GM23248 (cell line): ENCODE data around the gene P3R3URF. TPM values are rescaled to one million over a fixed set of nuclear protein-coding genes. Genes with fewer than 3 reads are reported as not detected.

Experiments
- DNase-seq: peaks from one replicate; pipeline ENCODE4 v3.0.0-alpha.2; 2015
- H2AFZ ChIP-seq: fragments of 200-600 bp; sonication (generic); 2 replicates; pipeline ENCODE4 v1.6.1; 2016; ENCODE audit warnings: antibody characterized with exemption
- H3F3A ChIP-seq: fragments of 200-600 bp; sonication (generic); 2 replicates; pipeline ENCODE4 v1.6.1; 2016; ENCODE audit warnings: mild to moderate bottlenecking, antibody characterized with exemption, mixed run types; ENCODE audit not compliant: insufficient read depth
- H3K27ac ChIP-seq: fragments of 200-600 bp; sonication (generic); 2 replicates; pipeline ENCODE4 v1.5.1; 2016; ENCODE audit warnings: mild to moderate bottlenecking
- H3K27me3 ChIP-seq: fragments of 200-600 bp; sonication (generic); replicated peaks from 2 replicates; pipeline ENCODE4 v1.6.1; 2016; ENCODE audit warnings: mild to moderate bottlenecking; ENCODE audit not compliant: insufficient read depth
- H3K36me3 ChIP-seq: fragments of 200-600 bp; sonication (generic); 2 replicates; pipeline ENCODE4 v1.6.1; 2016; ENCODE audit warnings: low read depth, mild to moderate bottlenecking
- H3K4me1 ChIP-seq: fragments of 200-600 bp; sonication (generic); 2 replicates; pipeline ENCODE4 v1.6.1; 2016; ENCODE audit warnings: mild to moderate bottlenecking; ENCODE audit not compliant: insufficient read depth
- H3K4me2 ChIP-seq: fragments of 200-600 bp; sonication (generic); one replicate; pipeline ENCODE4 v1.6.1; 2016; ENCODE audit warnings: mild to moderate bottlenecking; ENCODE audit not compliant: unreplicated experiment
- H3K4me3 ChIP-seq: fragments of 200-600 bp; sonication (generic); 2 replicates; pipeline ENCODE4 v1.5.1; 2016; ENCODE audit warnings: mild to moderate bottlenecking
- H3K79me2 ChIP-seq: fragments of 200-600 bp; sonication (generic); 2 replicates; pipeline ENCODE4 v1.6.1; 2016; ENCODE audit warnings: mild to moderate bottlenecking; ENCODE audit not compliant: insufficient read depth
- H3K9ac ChIP-seq: fragments of 200-600 bp; sonication (generic); 2 replicates; pipeline ENCODE4 v1.6.1; 2016; ENCODE audit warnings: mild to moderate bottlenecking
- H3K9me2 ChIP-seq: fragments of 200-600 bp; sonication (generic); 2 replicates; pipeline ENCODE4 v1.6.1; 2016; ENCODE audit warnings: mixed run types, mild to moderate bottlenecking, moderate library complexity; ENCODE audit not compliant: insufficient read depth
- H3K9me3 ChIP-seq: fragments of 200-600 bp; sonication (generic); one replicate; pipeline ENCODE4 v1.6.1; 2017; ENCODE audit warnings: low read depth
- H4K20me1 ChIP-seq: fragments of 200-600 bp; sonication (generic); 2 replicates; pipeline ENCODE4 v1.6.0; 2016; ENCODE audit not compliant: insufficient read depth
- EZH2 ChIP-seq: fragments of 200-600 bp; sonication (generic); IDR thresholded peaks from 2 replicates; pipeline ENCODE4 v1.6.1; 2018; ENCODE audit warnings: antibody characterized with exemption, mild to moderate bottlenecking; ENCODE audit not compliant: insufficient read depth, poor library complexity, severe bottlenecking
- EZH2phosphoT487 ChIP-seq: fragments of 200-600 bp; sonication (generic); IDR thresholded peaks from 2 replicates; pipeline ENCODE4 v1.6.1; 2018; ENCODE audit warnings: antibody characterized with exemption, moderate library complexity, mild to moderate bottlenecking, low read depth; ENCODE audit not compliant: insufficient read depth
- WGBS, 2 experiments: methylation state at CpG; one replicate each; pipeline ENCODE4 v1.1.6; 2015 to 2017; ENCODE audit warnings: low lambda C conversion rate in 2 of 2, low coverage in 1 of 2; ENCODE audit errors: missing lambda C conversion rate in 2 of 2; 5-methylcytosine and 5-hydroxymethylcytosine counted together
- in situ Hi-C: fragments of 300-500 bp; cut with MboI; formaldehyde crosslinking; loops from 2 replicates; pipeline ENCODE4 v1.15.0; 2020
- polyA plus RNA-seq: library from polyadenylated mRNA; unstranded; fragments of >200 nt; fragmentation: Nextera tagmentation; extraction: Ambion mirVana; gene quantifications from 2 replicates; pipeline ENCODE4 v1.2.1, GENCODE V29; 2016
- total RNA-seq: library from RNA; depleted of rRNA; stranded (reverse); fragments of >200 nt; shearing (Covaris generic); gene quantifications from 2 replicates; pipeline ENCODE4 v1.2.3, GENCODE V29; 2014

The P3R3URF gene
- total and polyA plus RNA-seq, 2 experiments from 2014 or later = not detected

DNA sequence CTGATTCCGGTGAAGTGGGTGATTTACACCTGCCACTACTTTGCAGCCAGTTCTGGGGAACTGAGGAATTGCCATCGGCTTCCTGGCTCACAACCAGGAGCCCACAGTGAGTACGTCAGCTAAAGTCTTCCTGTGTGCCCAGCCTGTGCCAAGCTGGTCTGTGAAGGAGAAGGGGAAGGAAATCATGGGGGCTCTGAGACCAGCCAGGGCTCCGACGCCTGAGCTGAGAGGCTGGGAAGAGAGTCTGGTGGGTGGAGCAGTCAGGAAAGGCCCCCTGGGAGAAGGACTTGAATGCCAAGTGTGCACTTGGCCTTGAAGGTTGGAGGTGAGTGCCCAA, 28.1 kb upstream of the P3R3URF start:
- H3K9me2 ChIP-seq = no peaks in the 10 kb centered on the region
- H3K4me3 ChIP-seq = peak overlapping the region; percentile 98
- H3K79me2 ChIP-seq = no peaks in the 10 kb centered on the region
- no peaks in the 10 kb centered on the region for H3K36me3 ChIP-seq
- WGBS, 2 experiments = 33 to 39% methylated on average over 5 of the region's 5 CpGs
- H3K27ac ChIP-seq = no peak overlapping the region
- TF ChIP-seq EZH2 (no peak), EZH2phosphoT487 (no peak)
- in situ Hi-C loops = no loop called here
- H3K4me2 ChIP-seq = peak overlapping the region; percentile 91
- H2AFZ ChIP-seq = peak overlapping the region; percentile 98; the same call in 1 of the 2 replicates
- H3K9ac ChIP-seq = peak overlapping the region; percentile 82; the same call in 1 of the 2 replicates
- H3K27me3 ChIP-seq = no peaks in the 10 kb centered on the region
- H3K9me3 ChIP-seq = no peaks in the 10 kb centered on the region
- no peaks in the 10 kb centered on the region for H3K4me1 ChIP-seq
- H3F3A ChIP-seq = no peaks in the 10 kb centered on the region
- peak; percentile 6 for DNase-seq
- no peaks in the 10 kb centered on the region for H4K20me1 ChIP-seq

DNA sequence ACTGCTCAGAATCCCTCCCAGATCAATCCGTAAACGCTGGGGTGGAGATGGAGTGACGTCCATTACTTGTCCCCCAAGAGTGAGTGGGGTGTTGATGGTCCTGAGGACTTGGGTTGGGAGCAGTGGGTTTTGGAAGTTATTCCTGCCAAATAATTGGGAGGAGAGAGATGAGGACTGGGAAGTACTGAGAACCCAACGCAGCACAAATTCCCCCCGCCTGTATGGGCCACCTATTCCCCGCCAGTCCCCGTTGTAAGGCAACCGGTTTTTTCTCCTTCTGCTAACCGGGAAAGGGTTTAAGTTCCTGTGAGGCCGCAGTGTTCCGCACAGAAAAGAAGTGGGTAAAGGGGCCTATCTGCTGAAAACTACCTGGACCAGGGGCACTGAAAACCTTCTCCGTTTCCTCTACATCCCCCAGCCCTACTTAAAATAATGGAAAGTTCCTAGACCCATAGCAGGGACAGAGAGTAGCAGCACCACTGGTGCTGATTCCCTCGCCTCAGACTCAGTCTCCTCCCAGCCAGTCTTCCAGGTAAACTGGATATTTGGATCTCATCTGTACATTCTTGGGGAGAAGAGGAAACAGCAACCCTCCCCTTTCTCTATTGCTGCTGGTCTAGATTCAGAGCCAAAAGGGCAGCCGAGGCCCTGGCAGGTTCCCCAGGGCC, 27.6 kb upstream of the P3R3URF start:
- Histone ChIP-seq H3K9ac (peak overlapping the region; percentile 82), H3K9me3 (no peaks in the 10 kb centered on the region), H3K27me3 (no peaks in the 10 kb centered on the region), H3K27ac (no peak overlapping the region), H3K4me3 (peak overlapping the region; percentile 98), H3K9me2 (no peaks in the 10 kb centered on the region), H3K36me3 (no peaks in the 10 kb centered on the region), H3K4me2 (peak overlapping the region; percentile 91), H3K79me2 (no peaks in the 10 kb centered on the region), H3K4me1 (no peaks in the 10 kb centered on the region), H3F3A (no peaks in the 10 kb centered on the region), H2AFZ (peak overlapping the region; percentile 98), H4K20me1 (no peaks in the 10 kb centered on the region)
- in situ Hi-C loops = no loop called here
- no peak for TF ChIP-seq EZH2phosphoT487
- no peak for TF ChIP-seq EZH2
- WGBS, 2 experiments = 7% methylated on average over 14 of the region's 14 CpGs
- DNase-seq = peak; percentile 34

DNA sequence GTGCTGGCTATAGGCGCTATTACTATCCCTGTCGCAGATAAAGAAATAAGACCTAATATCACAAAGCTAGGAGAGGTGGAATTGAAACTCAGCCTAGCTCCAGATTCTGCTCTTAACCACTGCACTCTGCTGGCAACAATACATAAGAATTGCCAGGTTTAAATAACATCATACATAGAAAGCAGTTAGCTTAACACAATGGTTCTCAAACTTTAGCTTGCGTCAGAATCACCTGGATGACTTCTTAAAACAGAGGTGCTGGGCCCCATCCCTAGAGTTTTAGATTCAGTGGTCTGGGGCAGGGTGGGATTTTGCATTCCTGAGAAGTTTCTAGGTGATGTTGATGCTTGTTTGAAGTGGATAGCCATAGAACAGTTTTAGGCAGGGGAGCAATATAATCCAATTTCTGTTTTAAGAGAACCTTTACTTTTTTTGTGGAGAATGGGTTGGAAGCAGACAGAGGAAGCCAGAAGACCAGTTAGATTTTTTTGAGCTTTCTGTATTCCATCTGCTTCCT, 23.0 kb upstream of the P3R3URF start:
- no peaks in the 10 kb centered on the region for H4K20me1 ChIP-seq
- H3K4me1 ChIP-seq = peaks cover 9% of the 10 kb centered on the region; the same call in 1 of the 2 replicates
- no peaks in the 10 kb centered on the region for H3K9me2 ChIP-seq
- H3K4me2 ChIP-seq = peak overlapping the region; percentile 97
- peaks cover 6% of the 10 kb centered on the region for H3K79me2 ChIP-seq
- no peak overlapping the region for H3K27ac ChIP-seq
- TF ChIP-seq EZH2 = no peak
- TF ChIP-seq EZH2phosphoT487 = no peak
- no peaks in the 10 kb centered on the region for H3K27me3 ChIP-seq
- peak overlapping the region; percentile 99; the same call in 1 of the 2 replicates for H2AFZ ChIP-seq
- no peak for DNase-seq
- H3K9ac ChIP-seq = peak overlapping the region; percentile 91
- H3K9me3 ChIP-seq = no peaks in the 10 kb centered on the region
- 84 to 86% methylated on average over 3 of the region's 3 CpGs for WGBS, 2 experiments
- H3K36me3 ChIP-seq = no peaks in the 10 kb centered on the region
- no peaks in the 10 kb centered on the region for H3F3A ChIP-seq
- H3K4me3 ChIP-seq = peak overlapping the region; percentile 97
- in situ Hi-C loops = no loop called here

DNA sequence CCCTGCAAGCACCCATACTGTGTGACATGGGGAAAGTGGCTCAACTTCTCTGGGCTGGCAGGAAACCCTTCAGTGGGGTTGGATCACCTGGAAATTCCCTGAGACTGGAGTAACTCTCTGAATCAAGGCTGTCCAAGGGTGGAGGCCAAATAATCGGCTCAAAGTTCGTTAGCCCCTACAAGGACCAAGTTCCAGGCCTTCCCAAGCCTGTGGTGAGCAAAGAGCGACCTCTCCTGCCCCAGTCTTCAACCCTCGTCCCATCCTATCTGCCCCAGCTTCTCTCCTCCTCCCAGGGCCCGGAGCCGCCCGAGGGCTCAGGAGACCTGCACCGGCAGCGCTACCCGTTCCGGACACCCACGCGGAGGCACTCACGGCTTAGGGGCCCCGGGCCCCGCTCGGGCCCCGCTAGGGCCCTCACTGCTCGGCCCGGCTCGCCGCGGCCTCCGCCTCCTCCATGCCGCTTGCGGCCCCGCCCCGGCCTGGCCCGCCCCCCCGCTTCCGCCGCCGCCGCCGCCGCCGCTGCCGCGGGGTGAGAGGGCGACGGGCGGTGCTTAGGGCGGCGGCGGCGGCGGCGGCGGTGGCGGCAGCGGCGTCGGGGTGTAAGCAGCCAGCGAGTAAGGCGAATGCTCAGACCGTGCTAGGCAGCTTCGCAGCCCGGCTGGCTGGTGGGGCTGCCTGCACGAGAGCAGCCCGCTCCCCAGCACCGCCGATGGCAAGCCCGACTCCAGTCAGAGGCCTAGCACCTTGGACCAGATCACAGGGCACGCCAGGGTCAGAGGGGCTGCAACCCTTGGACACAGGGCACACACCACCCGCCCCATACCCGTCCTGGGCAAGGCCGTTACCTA, 21.9 kb upstream of the P3R3URF start, which contains the start of gene POMGNT1:
Gene POMGNT1 (minus strand): TSS at position 471 of the 848 bp plus-strand sequence. CDS start 613 bp downstream, outside the sequence.
- TF ChIP-seq EZH2phosphoT487 = no peak
- no peak for TF ChIP-seq EZH2
- Histone ChIP-seq H3K4me3 (peak within 1 kb of the TSS; percentile 97), H2AFZ (peak within 1 kb of the TSS; percentile 99), H3K36me3 (no peaks in the 10 kb centered on the region), H4K20me1 (no peaks in the 10 kb centered on the region), H3K9me2 (no peaks in the 10 kb centered on the region), H3K27me3 (no peaks in the 10 kb centered on the region), H3K9me3 (no peaks in the 10 kb centered on the region), H3K27ac (peak within 1 kb of the TSS; percentile 33; the same call in 1 of the 2 replicates), H3K4me2 (peak within 1 kb of the TSS; percentile 97), H3K79me2 (peaks cover 6% of the 10 kb centered on the region), H3K4me1 (peaks cover 9% of the 10 kb centered on the region; the same call in 1 of the 2 replicates), H3K9ac (peak within 1 kb of the TSS; percentile 91), H3F3A (no peaks in the 10 kb centered on the region)
- 0 to 1% methylated on average over 35 to 51 of the region's 67 CpGs for WGBS, 2 experiments
- in situ Hi-C loops = no loop called here
- peak; percentile 89 for DNase-seq
